ENCODE results near the gene IL25.
"Not testable (repeated sequence)": the region's sequence is repeated elsewhere in the genome, so short reads cannot be mapped to it uniquely, and the experiment has no call there.

The IL25 gene

DNA sequence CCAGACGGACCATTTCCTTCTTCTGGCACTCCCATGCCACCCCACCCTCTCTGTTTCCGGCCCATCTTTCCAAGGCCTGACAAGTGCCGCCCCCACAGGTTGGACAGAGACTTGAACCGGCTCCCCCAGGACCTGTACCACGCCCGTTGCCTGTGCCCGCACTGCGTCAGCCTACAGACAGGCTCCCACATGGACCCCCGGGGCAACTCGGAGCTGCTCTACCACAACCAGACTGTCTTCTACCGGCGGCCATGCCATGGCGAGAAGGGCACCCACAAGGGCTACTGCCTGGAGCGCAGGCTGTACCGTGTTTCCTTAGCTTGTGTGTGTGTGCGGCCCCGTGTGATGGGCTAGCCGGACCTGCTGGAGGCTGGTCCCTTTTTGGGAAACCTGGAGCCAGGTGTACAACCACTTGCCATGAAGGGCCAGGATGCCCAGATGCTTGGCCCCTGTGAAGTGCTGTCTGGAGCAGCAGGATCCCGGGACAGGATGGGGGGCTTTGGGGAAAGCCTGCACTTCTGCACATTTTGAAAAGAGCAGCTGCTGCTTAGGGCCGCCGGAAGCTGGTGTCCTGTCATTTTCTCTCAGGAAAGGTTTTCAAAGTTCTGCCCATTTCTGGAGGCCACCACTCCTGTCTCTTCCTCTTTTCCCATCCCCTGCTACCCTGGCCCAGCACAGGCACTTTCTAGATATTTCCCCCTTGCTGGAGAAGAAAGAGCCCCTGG lies 3.1 kb downstream of the IL25 start:
- DNase-seq (ENCODE audit: low read depth) = no peak

DNA sequence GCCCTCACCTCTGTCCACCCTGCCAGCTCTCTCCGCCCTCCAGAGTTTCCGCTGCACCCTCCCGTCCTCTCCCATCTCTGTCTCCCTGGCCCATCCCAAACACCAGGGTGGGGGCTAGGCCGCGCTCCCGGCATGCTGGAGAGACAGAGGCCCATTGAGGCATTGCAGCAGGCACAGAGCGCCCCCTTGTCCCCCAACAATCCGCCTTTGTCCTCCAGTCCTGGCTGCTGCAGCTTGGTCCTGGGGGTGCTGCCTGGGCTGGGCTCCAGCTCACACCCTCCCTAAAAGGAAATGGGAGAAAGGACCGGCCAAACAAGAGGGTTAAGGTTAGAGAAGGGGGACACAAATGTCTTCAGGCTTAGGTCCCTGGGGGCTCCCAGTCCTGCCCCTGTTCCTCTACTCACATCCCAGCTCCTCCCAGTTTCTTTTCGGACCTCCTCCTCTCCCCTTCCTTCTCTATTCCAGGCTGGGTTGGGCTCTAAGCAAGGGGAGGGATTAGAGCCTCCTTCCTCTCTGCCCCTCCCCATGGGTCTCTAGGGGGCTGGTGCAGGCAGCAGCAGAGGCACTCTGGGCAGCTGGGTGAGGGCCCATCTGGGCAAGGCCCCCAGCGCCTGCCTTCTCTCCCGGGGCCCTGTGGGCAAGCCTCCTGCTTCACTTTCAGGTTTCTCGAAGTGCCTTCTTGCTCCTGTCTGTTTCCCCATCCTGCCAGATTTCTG lies 4.0 kb downstream of the IL25 start, which contains the start of gene CMTM5:
TSS of gene CMTM5 (plus strand) at position 565 of the 716 bp plus-strand sequence. CDS start 206 bp downstream, outside the sequence.
- DNase-seq (ENCODE audit: low read depth) = no peak

DNA sequence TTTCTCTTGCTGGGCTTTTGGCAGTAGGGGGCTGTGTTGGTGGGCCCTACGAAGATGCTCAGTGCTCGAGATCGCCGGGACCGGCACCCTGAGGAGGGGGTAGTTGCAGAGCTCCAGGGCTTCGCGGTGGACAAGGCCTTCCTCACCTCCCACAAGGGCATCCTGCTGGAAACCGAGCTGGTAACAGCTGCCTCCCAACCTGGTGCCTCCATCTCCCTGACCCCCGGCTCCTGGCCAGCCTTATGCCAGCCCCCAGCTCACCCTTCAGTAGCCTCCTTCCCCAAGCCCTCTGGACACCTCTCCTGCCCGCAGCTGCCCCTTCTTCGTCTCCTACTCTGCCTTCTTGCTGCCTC lies 4.6 kb downstream of the IL25 start:
- no peak for DNase-seq (ENCODE audit: low read depth)

DNA sequence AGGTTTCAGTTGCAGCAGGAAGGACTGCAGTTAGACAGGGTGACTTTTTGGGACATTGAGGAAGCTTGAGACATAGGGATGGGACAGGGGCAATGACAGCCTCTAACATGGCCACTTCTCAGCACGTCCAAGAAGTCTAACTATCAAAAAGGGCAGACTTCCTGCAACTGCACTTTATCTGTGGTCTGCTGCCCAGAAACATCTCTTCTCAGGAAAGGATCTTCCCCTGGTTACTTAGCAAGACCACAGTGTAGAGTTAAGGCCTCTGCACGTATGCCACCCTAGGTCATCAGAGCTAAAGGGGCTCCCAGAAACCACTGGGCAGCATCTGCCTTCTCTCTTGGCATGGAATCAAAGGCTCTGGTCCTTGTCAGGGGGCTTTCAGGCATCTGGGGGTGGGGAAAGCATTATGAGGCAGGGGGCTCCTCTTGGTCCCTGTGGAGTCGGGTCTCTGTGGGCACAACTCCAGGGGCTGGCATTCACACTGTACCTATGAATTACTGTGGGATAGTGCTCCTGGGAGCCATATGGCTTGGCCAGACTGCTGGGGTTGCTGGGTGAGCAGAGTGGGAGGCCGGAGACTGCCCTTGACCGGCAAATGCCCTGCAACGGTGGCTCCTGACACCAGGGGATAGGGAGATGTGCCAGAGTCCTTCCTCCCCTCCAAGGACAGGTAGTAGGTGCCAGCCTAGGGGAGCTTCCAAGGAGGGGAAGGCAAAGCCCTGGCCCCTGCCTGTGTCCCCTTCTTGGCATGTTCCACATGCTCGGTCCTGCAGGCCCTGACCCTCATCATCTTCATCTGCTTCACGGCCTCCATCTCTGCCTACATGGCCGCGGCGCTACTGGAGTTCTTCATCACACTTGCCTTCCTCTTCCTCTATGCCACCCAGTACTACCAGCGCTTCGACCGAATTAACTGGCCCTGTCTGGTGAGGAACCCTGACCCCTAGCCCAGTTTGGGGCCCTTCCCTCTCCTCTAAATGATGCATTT lies 5.3 kb downstream of the IL25 start:
- no peak for DNase-seq (ENCODE audit: low read depth)

DNA sequence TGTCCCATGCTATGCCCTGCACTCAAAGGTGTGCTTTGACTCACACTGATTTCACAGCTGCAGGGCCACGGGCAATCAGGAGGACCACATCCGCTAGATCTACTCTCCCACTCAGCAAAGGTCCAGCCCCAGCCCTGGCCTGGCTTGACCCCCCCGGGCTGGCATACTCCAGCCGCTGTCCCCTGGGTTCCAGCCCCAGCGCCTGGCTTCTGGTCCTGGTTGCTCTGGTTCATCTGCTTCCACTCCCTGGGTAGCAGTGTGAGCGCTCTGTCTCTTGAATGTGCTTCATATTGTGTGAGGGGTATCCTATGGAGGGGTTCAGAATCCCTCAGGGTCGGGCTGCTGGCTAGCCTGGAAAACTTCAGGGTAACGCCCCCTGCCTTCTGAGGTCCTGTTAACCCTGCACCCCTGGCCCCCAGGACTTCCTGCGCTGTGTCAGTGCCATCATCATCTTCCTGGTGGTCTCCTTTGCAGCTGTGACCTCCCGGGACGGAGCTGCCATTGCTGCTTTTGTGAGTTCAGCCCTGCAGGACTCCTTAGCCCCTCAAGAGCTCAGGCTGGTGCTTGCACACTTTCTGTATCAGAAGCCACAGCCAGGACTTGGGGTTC lies 6.1 kb downstream of the IL25 start:
- DNase-seq (ENCODE audit: low read depth) = no peak

DNA sequence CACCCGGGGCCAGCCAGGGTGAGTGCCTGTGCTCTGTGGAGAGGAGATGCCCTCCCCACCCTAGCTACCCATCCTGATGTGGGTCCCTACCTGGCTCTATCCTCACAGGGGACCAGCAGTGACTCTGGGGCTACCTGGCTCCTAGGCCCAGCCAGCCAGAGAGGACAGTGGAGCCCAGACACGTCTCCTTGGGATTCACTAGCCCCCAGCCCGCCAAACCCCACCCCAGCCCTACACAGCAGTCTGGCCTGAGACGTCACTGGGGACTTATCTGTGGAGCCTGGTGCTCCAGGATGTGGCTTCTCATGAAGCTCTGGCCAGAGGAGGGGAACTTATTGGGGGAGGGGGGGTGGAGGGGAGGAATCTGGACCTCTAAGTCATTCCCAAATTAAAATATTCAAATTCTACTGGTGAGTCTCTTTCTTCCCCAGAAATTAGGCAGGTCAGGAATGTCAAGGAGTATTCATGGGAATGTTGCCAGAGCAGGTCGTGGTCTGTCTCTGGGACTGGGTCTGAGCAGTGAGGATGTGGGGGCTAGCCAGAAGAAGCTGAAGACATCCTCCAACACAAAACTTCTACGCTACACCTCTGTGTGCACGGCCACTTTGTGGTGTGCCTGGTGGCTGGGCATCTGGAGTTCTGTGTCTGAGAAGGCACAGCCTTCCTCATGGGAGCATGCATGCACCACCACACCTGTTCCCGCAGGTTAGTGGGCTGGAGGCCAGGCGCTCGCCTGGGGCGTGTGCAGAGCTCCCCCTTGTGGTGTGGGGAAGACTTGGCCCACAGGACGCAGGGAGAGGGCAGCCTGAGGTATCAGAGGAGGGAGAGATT lies 7.0 kb downstream of the IL25 start:
- peak; percentile 12 for DNase-seq (ENCODE audit: low read depth)

DNA sequence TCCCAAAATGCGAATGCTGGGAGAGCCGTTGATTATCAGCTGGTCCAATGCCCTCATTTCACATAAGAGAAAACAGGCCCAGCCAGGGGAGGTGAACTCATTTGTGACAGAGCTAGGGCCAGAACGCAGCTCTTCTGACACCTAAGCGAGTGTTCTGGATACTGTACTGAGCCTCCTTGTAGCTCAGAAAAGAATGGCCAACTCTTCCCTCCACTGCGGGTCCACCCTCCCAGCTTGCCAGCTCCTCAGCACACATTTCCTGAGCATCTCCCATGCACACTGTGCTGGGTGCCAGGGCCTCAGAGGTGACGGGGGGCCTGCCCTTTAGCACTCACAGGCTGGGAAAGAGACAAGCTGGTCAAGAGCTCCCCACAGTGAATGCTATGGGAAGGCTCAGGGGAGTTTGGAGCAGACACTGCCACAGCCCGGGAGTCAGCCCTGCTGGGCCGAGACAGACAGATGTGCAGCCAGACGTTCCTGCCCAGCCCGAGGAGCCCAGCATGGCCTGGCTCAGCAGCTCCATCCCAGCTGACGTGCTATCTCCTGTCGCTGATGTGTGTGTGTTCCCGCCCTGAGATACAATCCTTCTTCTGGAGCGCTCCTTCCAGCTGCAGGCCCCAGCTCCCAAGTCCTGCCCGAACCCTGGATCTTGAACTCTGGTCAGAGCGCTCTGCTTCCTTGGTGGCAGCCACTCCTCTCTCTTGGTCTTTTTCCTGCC lies 7.7 kb downstream of the IL25 start:
- DNase-seq (ENCODE audit: low read depth) = no peak

DNA sequence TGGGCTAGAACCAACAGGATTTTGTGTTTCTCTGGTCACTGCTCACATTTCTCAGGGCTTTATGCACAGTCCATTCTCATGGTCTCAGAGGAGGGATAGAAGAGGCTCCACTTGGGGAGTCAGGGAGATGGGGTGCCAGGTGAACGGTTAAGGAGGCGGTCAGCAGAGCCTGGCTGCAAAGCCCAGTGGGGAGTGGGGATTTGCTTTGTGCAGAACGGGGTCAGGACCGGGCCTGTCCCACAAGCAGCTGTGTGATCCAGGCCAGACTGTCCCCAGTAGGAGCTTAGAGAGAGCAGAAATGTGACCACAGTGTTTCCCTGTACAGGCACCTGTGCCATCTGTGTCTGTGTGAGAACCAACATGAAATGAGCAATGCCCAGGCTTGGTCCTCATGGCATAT lies 8.4 kb downstream of the IL25 start:
- DNase-seq (ENCODE audit: low read depth) = no peak

DNA sequence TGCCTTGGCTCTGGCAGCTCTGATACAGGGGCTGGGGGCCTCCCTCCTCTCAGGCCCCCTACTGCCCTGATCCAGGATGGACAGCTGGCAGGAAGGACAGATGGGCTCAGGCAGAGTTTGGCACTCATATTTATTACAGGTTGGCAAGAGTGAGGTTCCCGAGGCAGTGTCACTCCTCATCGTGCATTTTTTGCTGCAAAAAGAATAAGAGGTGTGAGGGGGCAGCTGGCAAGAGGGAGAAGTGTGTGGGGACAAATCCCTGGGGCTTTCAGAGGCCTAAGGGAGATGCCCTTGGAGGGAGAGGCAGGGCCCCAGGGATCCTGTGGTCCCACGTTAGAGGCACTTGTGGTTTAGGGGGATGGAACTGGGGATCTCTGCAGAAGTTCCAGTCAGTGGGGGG lies 9.3 kb downstream of the IL25 start:
- no peak for DNase-seq (ENCODE audit: low read depth)

DNA sequence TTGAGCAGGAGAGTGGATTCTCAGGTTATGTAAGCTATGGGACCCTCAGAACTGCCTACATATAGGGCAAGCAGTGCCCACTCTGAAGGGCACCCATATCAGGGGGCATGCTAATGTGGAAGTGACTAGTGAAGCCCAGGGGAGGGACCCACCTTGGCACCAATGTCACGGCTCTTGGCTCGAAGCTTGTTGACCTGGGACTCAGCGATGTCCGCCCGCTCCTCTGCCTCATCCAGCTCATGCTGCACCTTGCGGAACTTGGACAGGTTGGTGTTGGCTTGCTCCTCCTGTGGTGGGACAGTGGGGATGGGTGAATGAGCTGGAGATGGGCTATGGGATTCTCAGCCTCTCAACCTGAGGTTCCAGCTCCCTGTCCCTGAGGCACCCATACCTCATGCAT lies 9.7 kb downstream of the IL25 start:
- DNase-seq (ENCODE audit: low read depth) = no peak

DNA sequence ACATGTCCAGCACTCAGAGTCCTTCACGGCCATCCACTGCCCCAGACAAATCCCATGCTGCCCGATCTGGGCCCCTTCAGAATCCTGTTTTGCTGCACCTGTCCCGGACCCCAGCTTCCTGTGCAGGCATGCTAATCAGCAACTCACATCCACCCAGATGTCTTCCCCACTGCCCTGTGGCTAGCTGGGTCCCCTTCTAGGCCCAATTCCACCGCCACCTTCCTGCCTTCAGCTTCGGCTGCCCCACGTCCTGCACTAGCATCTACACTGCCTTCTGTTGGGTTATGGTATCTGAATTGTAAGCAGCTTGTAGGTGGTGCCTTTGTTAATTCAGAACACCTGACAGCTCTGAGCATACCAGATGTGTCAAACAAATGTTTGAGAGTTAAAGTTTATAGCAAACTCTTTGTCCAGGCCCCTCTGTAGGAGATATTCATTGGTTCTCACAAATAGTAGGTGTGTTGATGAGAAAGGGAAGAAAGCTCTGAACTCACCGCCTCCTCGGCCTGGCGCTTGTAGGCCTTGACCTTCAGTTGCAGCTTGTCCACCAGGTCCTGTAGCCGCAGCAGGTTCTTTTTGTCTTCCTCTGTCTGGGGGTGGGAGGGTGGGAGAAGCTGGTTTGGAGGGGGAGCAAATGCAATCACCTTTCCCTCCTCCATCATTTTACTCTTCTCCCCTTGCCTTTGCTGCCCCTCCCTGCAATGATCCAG lies 10.3 kb downstream of the IL25 start:
- no peak for DNase-seq (ENCODE audit: low read depth)

DNA sequence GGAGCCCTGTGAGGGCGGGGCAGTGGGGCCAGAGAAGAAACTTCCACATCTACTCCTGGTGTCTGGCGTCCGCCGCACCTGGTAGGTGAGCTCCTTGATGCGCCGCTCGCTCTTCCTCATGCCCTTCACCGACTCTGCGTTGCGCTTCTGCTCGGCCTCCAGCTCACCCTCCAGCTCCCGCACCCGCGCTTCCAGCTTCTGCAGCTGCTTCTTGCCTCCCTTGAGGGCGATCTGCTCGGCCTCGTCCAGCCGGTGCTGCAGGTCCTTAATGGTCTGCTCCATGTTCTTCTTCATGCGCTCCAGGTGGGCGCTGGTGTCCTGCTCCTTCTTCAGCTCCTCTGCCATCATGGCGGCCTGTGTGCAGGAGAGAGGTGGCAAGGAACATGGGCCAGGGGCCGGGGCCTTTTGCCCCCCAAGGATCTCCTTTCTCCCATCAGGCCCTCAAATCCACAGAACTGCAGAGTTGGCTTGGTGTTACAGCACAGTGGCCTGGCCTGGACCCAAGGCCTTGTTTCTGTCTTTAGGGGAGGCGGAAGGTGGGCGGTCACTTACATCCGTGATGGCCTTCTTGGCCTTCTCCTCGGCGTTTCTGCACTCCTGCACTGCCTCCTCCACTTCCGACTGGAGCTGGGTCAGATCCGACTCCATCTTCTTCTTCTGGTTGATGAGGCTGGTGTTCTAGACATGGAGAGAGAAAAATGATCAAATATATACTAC lies 11.9 kb downstream of the IL25 start:
- DNase-seq (ENCODE audit: low read depth) = no peak

DNA sequence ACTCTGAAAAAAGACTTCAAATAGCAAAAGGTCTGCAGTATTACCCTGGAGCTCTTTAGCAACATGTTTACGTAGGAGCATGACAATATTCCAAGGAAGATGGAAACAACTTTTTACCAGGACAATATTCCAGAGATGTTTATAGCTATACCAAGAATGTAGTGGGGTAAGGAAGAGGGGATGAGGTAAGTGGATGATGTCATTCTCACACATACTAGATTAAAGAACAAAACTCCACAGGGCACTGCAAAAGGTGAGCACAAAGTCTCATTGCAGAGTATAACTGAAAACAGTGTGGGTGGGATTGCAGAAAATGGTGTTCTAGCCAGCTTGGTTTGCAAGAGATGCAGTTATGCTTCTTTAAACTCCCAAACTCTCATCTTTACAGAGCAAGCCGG lies 12.6 kb downstream of the IL25 start:
- no peak for DNase-seq (ENCODE audit: low read depth)

DNA sequence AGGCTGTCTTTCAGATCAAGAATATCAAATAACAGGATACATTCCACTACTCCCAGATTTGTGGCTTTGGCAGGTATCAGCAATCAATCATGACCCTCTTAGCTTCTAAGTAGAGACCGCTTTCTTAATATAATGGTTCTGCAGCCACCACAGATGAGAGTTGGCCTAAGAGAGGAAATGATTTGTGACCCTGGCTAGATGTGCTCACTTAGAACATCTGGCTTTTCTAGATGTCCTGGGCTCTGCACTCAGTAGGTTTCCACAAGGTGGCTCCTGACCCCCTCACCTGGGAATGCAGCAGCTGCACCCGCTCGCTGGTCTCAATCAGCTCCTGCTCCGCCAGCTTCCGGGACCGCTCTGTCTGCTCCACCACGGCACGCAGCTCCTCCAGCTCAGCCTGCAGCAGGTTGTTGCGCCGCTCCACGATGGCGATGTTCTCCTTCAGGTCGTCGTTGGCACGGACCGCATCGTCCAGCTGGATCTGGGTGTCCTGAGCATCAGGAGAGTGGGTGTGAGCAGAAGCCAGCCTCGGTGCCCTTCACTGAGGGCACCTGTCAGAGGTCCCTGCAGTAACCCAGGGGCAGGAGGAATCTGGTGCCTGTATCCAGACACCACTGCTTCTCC lies 13.1 kb downstream of the IL25 start:
- no peak for DNase-seq (ENCODE audit: low read depth)

DNA sequence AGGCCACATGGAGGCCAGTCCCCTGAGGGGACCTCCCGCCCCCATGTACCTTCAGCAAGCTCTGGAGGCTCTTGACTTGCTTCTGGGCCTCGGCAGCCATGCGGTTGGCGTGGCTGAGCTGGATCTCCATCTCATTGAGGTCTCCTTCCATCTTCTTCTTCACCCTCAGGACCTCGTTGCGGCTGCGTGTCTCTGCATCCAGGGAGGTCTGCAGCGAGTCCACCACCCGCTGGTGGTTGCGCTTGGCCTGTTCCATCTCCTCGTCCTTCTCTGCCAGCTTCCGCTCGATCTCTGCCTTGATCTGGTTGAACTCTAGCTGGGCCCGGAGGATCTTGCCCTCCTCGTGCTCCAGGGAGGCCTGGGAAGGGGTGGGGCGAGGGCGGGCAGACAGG lies 13.7 kb downstream of the IL25 start:
- not testable (repeated sequence) for DNase-seq (ENCODE audit: low read depth)

DNA sequence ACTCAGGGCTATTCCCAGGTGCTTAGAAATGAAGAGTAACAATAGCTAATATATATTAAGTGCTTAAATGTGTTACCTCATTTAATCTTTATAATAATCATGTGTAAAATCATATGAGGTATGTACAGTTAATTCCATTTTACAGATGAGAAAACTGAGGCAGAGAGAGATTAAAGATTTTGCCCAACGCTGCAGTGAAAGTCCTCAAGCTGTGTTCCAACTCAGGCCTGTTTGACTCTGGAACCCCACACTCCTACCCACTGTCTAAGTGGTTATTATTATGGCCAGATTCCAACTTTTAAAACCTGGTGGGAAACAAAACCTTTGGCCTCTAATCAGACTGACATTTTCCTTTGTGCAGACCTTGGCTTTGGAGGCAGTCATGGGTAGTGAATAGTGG lies 14.4 kb downstream of the IL25 start:
- no peak for DNase-seq (ENCODE audit: low read depth)

DNA sequence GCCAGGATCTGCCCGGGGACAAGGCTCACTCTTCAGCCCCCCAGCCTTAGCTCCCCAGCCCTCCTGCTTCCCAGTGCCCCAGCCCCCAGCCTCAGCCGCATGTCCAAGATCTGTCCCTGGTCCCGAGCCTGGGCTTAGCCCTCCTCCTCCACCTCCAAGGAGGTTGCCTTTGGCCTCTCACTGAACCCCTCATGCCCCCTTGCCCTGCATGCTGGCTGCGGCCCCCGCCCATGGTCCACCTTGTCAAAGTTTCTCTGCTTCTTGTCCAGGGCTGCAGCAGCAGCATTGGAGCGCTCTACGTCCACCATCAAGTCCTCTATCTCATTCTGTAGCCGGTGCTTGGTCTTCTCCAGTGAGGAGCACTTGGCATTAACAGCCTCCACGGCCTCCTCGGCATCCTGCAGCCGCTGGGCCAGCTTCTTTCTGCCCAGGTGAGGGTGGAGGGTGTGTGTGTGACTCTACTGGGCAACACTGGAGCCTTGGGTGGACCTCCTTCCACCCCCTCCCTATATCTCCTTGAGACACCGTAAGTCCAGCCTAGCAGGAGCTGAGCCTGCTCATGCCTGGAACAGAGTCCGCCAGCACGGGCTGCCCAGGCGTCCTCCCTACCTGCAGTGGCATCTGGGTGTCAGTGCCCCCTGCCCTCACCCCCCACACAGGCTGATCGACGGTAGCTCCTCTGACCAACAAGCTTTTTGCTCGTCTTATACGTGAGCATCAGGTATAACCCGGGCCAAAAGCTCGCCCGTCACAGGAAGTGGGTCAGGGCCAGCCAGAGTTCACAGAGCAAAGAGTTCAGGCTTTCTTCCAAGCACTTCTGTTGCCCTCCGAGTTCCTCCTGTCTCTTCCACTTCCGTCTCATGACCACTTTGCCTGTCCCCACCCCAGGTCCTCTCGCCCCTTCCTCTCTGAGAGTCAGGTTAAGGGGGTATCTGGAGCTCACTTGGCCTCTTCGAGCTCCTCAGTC lies 15.6 kb downstream of the IL25 start:
- DNase-seq (ENCODE audit: low read depth) = no peak

DNA sequence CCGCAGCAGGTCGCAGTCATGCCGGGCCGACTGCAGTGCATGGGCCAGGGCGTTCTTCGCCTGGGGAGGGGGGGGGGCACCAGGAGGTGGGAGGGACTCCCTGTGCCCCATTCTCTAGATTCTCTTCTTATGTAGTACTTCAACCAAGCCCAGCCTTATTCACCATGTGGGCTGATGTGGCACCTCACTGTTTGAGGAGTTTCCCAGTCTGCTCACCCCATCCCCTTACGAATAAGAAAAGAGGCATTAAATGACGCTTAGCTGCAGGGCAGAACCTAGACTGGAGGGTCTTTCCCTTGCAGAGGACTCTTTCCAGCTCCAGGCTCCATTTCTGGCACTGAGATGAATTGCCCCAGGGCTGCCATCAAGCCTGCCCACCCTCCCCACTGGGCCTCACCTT lies 16.4 kb downstream of the IL25 start:
- DNase-seq (ENCODE audit: low read depth) = no peak
